ENCODE results near the gene SH3GL3. TPM values are rescaled to one million over a fixed set of nuclear protein-coding genes. Genes with fewer than 3 reads are reported as not detected.

Gene SH3GL3
- total RNA-seq, 1 experiment from 2014 or later = not detected

GRCh38 chr15:83570756-83571155 is 123.6 kb downstream of the SH3GL3 start:
- intact Hi-C loops (cut with micrococcal nuclease; ENCODE audit: unreplicated experiment) = no loop called here
- no peak for ATAC-seq
- Histone ChIP-seq H3K9me3 (ENCODE audit: control insufficient read depth, insufficient read depth, low read depth, low read length) (no peaks in the 10 kb centered on the region), H3K4me1 (ENCODE audit: control insufficient read depth, insufficient read depth, low read length) (no peaks in the 10 kb centered on the region), H3K27ac (ENCODE audit: low read length) (no peak overlapping the region), H3K4me3 (ENCODE audit: low read depth in 2 of 2, low read length in 2 of 2) (no peak overlapping the region), H3K36me3 (ENCODE audit: control insufficient read depth, insufficient read depth, low read length) (no peaks in the 10 kb centered on the region), H3K27me3 (ENCODE audit: control insufficient read depth, insufficient read depth, low read length) (no peaks in the 10 kb centered on the region)
- no TSS peak for BruUV-seq (replicated peaks)
- CTCF ChIA-PET = no interaction called here
- POLR2A ChIA-PET = no interaction called here
- TF ChIP-seq, protein P1, sequence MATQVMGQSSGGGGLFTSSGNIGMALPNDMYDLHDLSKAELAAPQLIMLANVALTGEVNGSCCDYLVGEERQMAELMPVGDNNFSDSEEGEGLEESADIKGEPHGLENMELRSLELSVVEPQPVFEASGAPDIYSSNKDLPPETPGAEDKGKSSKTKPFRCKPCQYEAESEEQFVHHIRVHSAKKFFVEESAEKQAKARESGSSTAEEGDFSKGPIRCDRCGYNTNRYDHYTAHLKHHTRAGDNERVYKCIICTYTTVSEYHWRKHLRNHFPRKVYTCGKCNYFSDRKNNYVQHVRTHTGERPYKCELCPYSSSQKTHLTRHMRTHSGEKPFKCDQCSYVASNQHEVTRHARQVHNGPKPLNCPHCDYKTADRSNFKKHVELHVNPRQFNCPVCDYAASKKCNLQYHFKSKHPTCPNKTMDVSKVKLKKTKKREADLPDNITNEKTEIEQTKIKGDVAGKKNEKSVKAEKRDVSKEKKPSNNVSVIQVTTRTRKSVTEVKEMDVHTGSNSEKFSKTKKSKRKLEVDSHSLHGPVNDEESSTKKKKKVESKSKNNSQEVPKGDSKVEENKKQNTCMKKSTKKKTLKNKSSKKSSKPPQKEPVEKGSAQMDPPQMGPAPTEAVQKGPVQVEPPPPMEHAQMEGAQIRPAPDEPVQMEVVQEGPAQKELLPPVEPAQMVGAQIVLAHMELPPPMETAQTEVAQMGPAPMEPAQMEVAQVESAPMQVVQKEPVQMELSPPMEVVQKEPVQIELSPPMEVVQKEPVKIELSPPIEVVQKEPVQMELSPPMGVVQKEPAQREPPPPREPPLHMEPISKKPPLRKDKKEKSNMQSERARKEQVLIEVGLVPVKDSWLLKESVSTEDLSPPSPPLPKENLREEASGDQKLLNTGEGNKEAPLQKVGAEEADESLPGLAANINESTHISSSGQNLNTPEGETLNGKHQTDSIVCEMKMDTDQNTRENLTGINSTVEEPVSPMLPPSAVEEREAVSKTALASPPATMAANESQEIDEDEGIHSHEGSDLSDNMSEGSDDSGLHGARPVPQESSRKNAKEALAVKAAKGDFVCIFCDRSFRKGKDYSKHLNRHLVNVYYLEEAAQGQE (IDR thresholded peaks at IDR 0.05; ENCODE audit: insufficient read depth in 1 of 2, low read depth in 2 of 2, low read length in 1 of 2) = no peak
- TF ChIP-seq TCF7L2 (IDR thresholded peaks at IDR 0.05; ENCODE audit: low read depth, low read length) = no peak
- TF ChIP-seq POLR2AphosphoS5 (IDR thresholded peaks at IDR 0.05; ENCODE audit: low read depth, low read length) = no peak
- no peak for TF ChIP-seq SIN3A (IDR thresholded peaks at IDR 0.05; ENCODE audit: borderline replicate concordance, insufficient read depth, low read depth, low read length)
- TF ChIP-seq, protein P2, sequence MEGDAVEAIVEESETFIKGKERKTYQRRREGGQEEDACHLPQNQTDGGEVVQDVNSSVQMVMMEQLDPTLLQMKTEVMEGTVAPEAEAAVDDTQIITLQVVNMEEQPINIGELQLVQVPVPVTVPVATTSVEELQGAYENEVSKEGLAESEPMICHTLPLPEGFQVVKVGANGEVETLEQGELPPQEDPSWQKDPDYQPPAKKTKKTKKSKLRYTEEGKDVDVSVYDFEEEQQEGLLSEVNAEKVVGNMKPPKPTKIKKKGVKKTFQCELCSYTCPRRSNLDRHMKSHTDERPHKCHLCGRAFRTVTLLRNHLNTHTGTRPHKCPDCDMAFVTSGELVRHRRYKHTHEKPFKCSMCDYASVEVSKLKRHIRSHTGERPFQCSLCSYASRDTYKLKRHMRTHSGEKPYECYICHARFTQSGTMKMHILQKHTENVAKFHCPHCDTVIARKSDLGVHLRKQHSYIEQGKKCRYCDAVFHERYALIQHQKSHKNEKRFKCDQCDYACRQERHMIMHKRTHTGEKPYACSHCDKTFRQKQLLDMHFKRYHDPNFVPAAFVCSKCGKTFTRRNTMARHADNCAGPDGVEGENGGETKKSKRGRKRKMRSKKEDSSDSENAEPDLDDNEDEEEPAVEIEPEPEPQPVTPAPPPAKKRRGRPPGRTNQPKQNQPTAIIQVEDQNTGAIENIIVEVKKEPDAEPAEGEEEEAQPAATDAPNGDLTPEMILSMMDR (IDR thresholded peaks at IDR 0.05) = no peak
- in situ Hi-C loops (cut with HindIII; ENCODE audit: low pct_unique_long_range_greater_than_20kb, low sequenced_read_pairs) = no loop called here
- DNase-seq (ENCODE audit: low read depth, low spot score) = no peak

- Histone ChIP-seq H3K9me3 (ENCODE audit: control insufficient read depth, insufficient read depth, low read depth, low read length) (no peaks in the 10 kb centered on the region), H3K27ac (ENCODE audit: low read length) (no peak overlapping the region), H3K4me3 (ENCODE audit: low read depth in 2 of 2, low read length in 2 of 2) (no peak overlapping the region), H3K36me3 (ENCODE audit: control insufficient read depth, insufficient read depth, low read length) (no peaks in the 10 kb centered on the region), H3K27me3 (ENCODE audit: control insufficient read depth, insufficient read depth, low read length) (no peaks in the 10 kb centered on the region), H3K4me1 (ENCODE audit: control insufficient read depth, insufficient read depth, low read length) (no peaks in the 10 kb centered on the region)
- ATAC-seq = no peak
- in situ Hi-C loops (cut with HindIII; ENCODE audit: low pct_unique_long_range_greater_than_20kb, low sequenced_read_pairs) = no loop called here
- no peak for DNase-seq (ENCODE audit: low read depth, low spot score)
- BruUV-seq (replicated peaks) = no TSS peak
- TF ChIP-seq, protein P2 (IDR thresholded peaks at IDR 0.05) = peak; percentile 67
- TF ChIP-seq TCF7L2 (IDR thresholded peaks at IDR 0.05; ENCODE audit: low read depth, low read length) = no peak
- intact Hi-C loops (cut with micrococcal nuclease; ENCODE audit: unreplicated experiment) = no loop called here
- ChIA-PET CTCF (no interaction called here), POLR2A (no interaction called here)
These were observed 124.9 kb downstream of the SH3GL3 start for GRCh38 chr15:83571820-83572707.
